ENCODE data around the gene RAB14.

RAB14 gene

DNA sequence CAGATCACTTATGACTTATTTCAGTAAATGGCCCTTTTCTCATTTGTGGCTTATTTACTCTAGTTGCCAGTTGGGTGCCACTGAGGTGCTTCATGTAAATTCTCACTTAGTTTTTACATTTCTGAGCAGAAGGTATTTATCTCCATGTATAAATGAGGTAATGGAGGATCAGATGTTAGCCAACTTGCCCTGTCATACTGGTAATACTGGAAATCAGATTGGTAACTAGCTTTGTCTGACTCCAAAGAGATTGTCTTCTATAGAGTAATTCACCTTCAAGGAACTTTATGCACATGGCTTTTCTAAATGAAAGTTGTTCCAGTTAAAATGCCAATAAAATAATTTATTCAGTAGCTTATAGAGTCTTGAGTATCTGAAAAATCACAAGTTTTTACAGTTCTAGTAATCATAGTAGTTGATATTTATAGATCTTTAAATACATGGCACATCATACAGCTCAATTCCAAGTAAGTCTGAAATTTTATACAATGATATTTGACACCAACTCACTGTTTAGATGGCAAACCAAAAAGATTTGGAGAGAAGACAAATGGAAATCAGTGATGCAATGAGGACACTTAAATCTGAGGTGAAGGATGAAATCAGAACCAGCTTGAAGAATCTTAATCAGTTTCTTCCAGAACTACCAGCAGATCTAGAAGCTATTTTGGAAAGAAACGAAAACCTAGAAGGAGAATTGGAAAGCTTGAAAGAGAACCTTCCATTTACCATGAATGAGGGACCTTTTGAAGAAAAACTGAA, 28.8 kb downstream of the RAB14 start:
- DNase-seq = no peak
- H3K27me3 Mint-ChIP-seq = no peaks in the 10 kb centered on the region
- peaks cover 12% of the 10 kb centered on the region for H3K4me1 Mint-ChIP-seq
- no peak for ATAC-seq
- H3K36me3 Mint-ChIP-seq (ENCODE audit: low read depth) = peaks cover 81% of the 10 kb centered on the region
- H3K9me3 Mint-ChIP-seq = no peaks in the 10 kb centered on the region
- H3K4me3 Mint-ChIP-seq = no peak overlapping the region
- peak overlapping the region; percentile 12 for H3K27ac Mint-ChIP-seq

DNA sequence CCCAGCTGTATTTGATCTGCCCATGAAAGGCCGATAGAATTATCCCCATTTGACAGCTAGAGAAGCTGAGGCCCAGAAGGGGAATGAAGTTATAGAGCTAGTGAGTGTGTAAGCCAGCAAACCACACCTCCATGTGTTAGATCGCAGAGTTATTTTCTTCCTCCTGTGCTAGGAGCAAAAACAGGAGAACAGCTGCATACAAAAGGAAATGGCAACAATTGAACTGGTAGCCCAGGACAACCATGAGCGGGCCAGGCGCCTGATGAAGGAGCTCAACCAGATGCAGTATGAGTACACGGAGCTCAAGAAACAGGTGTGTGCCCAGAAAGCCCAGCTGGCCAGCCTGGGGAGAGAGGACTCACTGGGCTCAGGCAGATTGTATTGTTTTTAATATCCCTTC, 30.4 kb downstream of the RAB14 start:
- ATAC-seq (no peak), DNase-seq (no peak)
- H3K4me3 Mint-ChIP-seq = no peak overlapping the region
- H3K9me3 Mint-ChIP-seq = no peaks in the 10 kb centered on the region
- H3K27ac Mint-ChIP-seq = no peak overlapping the region
- H3K36me3 Mint-ChIP-seq (ENCODE audit: low read depth) = peaks cover 80% of the 10 kb centered on the region
- peaks cover 18% of the 10 kb centered on the region for H3K4me1 Mint-ChIP-seq
- no peaks in the 10 kb centered on the region for H3K27me3 Mint-ChIP-seq

DNA sequence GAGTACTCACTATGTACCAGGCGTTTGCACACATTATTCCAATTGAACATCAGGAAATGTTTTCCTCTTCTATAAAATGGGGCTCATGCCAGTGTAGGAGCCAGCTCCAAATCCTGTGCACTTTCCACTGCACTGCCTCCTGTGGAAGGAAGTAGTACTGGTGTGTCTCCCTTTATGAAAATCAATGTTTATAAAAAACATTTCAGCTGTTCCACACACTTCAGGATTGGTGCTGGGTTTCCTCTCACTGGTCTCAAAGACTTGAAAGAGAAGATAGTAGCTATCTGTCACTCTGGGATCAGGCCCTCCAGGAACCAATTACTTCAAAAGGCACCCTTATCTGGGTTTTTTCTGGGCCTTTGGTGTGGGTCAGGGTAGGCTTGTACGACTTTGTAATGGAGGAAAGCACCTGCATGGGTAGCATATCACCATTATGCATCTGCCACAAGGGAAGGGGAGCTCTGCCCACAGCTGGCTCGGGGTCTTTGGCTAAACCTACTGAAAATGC, 32.5 kb downstream of the RAB14 start:
- DNase-seq (no peak), ATAC-seq (peak; percentile 49)
- Mint-ChIP-seq H3K9me3 (no peaks in the 10 kb centered on the region), H3K27me3 (no peaks in the 10 kb centered on the region), H3K4me3 (no peak overlapping the region), H3K4me1 (peaks cover 18% of the 10 kb centered on the region), H3K36me3 (ENCODE audit: low read depth) (peaks cover 77% of the 10 kb centered on the region), H3K27ac (no peak overlapping the region)

DNA sequence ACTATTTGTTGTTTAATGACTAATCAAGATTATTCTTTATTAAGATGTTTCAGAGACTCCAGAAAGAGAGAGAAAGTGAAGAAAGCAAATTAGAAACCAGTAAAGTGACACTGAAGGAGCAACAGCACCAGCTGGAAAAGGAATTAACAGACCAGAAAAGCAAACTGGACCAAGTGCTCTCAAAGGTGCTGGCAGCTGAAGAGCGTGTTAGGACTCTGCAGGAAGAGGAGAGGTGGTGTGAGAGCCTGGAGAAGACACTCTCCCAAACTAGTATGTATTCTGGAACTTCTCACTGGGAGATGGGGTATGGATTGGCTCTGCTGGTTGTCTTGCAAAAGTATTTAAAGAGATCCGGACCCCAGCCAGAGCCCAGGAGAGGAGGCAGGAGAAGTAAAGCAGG, 33.6 kb downstream of the RAB14 start:
- DNase-seq = no peak
- Mint-ChIP-seq H3K27me3 (no peaks in the 10 kb centered on the region), H3K27ac (no peak overlapping the region), H3K4me3 (no peak overlapping the region), H3K36me3 (ENCODE audit: low read depth) (peaks cover 73% of the 10 kb centered on the region), H3K9me3 (no peaks in the 10 kb centered on the region), H3K4me1 (peaks cover 18% of the 10 kb centered on the region)
- no peak for ATAC-seq

DNA sequence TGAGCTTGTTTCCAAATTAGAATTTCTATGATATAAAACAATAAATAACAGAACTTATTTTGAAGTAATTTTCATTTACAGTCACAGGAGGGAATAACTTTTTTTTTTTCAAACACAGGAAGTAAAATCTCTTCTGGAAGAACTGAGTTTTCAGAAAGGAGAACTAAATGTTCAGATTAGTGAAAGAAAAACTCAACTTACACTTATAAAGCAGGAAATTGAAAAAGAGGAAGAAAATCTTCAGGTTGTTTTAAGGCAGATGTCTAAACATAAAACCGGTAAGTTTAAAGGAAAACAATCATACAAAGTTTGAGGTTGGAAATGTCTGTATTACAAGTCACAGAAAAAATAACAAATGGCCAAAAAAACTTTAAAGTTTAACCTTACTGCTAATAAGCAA, 41.6 kb downstream of the RAB14 start:
- Mint-ChIP-seq H3K36me3 (ENCODE audit: low read depth) (peaks cover 73% of the 10 kb centered on the region), H3K4me3 (no peak overlapping the region), H3K4me1 (peaks cover 37% of the 10 kb centered on the region), H3K27ac (peak overlapping the region; percentile 47), H3K9me3 (no peaks in the 10 kb centered on the region), H3K27me3 (no peaks in the 10 kb centered on the region)
- ATAC-seq (no peak), DNase-seq (no peak)

DNA sequence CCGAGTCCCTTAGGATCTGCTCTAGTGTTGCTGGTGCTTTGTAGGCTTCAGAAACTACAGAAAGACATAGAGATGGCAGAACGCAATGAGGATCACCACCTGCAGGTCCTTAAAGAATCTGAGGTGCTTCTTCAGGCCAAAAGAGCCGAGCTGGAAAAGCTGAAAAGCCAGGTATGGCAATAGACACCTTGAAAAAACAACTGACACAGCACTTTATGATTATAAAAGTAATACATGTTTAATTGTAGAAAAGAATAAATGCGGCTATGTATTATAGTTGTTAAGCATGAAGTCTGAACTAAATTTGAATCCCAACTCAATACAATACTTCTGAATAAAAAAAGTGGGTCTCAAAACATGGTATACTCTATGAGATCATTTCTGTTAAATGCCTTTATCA, 43.7 kb downstream of the RAB14 start:
- Mint-ChIP-seq H3K27ac (no peak overlapping the region), H3K4me1 (peaks cover 47% of the 10 kb centered on the region), H3K9me3 (no peaks in the 10 kb centered on the region), H3K27me3 (no peaks in the 10 kb centered on the region), H3K4me3 (no peak overlapping the region), H3K36me3 (ENCODE audit: low read depth) (peaks cover 75% of the 10 kb centered on the region)
- no peak for DNase-seq
- ATAC-seq = no peak

DNA sequence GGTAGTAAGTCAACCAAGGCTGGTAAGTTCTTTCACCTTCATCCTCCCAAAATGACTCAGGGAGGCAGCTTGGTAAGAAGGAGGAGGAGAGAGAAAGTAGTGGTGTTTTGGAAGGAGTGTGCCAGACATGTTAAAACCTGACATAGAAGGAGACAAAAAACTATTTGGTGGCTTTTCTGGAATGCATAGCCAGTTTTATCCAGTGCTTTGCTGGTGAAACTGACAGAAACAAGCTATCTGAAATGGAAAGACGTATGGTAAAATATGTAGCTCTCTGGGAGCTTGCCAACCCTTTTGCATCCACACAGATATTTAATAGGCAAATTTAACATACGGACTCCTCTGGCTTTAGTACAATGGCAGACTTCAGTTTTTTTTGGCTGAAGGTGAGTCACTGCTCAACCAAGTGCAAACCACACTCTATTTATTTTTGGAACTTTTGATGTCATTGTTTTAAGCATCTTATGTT, 45.4 kb downstream of the RAB14 start:
- Mint-ChIP-seq H3K36me3 (ENCODE audit: low read depth) (peaks cover 76% of the 10 kb centered on the region), H3K27me3 (no peaks in the 10 kb centered on the region), H3K4me3 (no peak overlapping the region), H3K27ac (peak overlapping the region; percentile 83), H3K9me3 (no peaks in the 10 kb centered on the region), H3K4me1 (peaks cover 54% of the 10 kb centered on the region)
- ATAC-seq (peak; percentile 89), DNase-seq (no peak)

DNA sequence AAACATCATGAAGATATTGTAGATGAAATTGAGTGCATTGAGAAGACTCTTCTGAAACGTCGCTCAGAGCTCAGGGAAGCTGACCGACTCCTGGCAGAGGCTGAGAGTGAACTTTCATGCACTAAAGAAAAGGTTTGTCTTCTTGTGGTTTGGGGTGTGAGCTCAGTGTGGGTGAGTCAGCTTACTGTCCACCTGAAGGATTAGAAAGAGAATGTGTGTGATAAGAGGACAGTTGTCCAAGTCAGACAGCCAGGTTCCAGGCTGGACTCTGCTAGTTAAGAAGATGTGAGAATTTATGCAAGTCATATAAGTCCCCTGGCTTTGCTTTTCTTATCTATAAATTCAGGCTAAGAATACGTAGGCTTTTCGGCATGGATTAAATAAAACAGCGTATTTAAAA, 46.9 kb downstream of the RAB14 start:
- ATAC-seq (no peak), DNase-seq (no peak)
- H3K9me3 Mint-ChIP-seq = no peaks in the 10 kb centered on the region
- peaks cover 71% of the 10 kb centered on the region for H3K36me3 Mint-ChIP-seq (ENCODE audit: low read depth)
- H3K4me1 Mint-ChIP-seq = peaks cover 52% of the 10 kb centered on the region
- no peak overlapping the region for H3K4me3 Mint-ChIP-seq
- peak overlapping the region; percentile 23 for H3K27ac Mint-ChIP-seq
- no peaks in the 10 kb centered on the region for H3K27me3 Mint-ChIP-seq

DNA sequence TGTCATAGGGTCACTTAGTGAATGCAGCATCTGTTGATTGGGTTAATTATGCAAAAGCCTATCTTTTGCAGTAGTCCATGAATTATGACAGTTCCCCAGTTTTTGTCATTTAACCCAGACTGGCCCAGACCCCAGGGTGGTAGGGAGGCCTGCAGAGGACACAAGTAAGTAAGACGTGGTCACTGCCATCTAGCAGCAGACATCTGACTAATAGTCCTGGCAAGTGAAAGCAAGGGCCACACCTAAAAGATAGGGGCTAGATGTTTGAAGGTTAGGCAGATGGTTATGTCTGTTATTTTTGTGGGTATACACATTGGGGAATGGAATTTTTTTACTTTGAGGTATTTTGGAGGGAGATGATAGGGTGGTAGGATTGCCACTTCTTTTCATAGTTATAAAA, 48.0 kb downstream of the RAB14 start:
- no peak for ATAC-seq
- Mint-ChIP-seq H3K36me3 (ENCODE audit: low read depth) (peaks cover 70% of the 10 kb centered on the region), H3K4me3 (no peak overlapping the region), H3K27ac (no peak overlapping the region), H3K27me3 (no peaks in the 10 kb centered on the region), H3K9me3 (no peaks in the 10 kb centered on the region), H3K4me1 (peaks cover 44% of the 10 kb centered on the region)
- no peak for DNase-seq

DNA sequence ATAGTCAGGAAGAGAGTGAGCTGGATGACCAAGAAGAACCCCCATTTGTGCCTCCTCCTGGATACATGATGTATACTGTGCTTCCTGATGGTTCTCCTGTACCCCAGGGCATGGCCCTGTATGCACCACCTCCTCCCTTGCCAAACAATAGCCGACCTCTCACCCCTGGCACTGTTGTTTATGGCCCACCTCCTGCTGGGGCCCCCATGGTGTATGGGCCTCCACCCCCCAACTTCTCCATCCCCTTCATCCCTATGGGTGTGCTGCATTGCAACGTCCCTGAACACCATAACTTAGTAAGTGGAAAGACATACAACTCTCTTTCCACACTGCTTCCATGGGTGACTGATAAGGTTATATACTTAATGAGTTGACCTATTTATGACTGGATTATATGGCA, 51.5 kb downstream of the RAB14 start:
- Mint-ChIP-seq H3K9me3 (no peaks in the 10 kb centered on the region), H3K27me3 (no peaks in the 10 kb centered on the region), H3K4me3 (no peak overlapping the region), H3K36me3 (ENCODE audit: low read depth) (peaks cover 63% of the 10 kb centered on the region), H3K27ac (no peak overlapping the region), H3K4me1 (peaks cover 19% of the 10 kb centered on the region)
- no peak for ATAC-seq
- no peak for DNase-seq

DNA sequence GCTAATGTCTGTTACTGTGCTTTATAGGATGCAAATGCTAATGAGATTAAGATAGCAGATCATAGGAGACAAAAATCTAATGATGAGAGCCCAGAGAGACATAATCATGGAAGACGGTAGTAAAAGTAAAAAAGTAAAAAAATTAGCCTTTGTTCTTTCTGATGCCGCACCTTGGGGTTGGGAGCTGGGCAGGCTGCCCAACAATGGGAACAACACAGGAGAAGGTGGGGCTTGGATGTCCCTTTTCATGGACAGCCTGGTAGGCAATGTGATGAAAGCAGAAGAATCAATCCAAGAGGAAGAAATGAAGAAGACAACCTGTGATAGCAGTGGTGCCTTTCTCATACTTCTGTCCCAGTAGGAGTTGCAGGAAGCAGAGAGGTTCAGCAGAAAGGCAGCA, 57.2 kb downstream of the RAB14 start:
- DNase-seq (no peak), ATAC-seq (no peak)
- Mint-ChIP-seq H3K27me3 (no peaks in the 10 kb centered on the region), H3K27ac (no peak overlapping the region), H3K36me3 (ENCODE audit: low read depth) (peaks cover 73% of the 10 kb centered on the region), H3K9me3 (no peaks in the 10 kb centered on the region), H3K4me3 (no peak overlapping the region), H3K4me1 (no peaks in the 10 kb centered on the region)

DNA sequence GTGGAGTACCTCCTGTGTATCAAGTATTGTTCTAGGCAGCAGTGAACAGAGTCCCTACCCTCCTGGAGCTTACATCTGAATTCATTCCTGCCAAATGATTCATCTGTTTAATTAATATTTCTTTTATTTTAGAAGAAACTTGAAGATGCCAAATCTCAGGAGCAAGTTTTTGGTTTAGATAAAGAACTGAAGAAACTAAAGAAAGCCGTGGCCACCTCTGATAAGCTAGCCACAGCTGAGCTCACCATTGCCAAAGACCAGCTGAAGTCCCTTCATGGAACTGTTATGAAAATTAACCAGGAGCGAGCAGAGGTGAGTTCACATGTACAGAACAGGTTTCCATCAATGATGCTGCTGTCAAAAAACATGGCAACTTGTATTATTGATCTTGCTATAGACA, 57.9 kb downstream of the RAB14 start:
- no peak overlapping the region for H3K27ac Mint-ChIP-seq
- peaks cover 74% of the 10 kb centered on the region for H3K36me3 Mint-ChIP-seq (ENCODE audit: low read depth)
- ATAC-seq (no peak), DNase-seq (no peak)
- H3K9me3 Mint-ChIP-seq = no peaks in the 10 kb centered on the region
- no peaks in the 10 kb centered on the region for H3K4me1 Mint-ChIP-seq
- H3K27me3 Mint-ChIP-seq = no peaks in the 10 kb centered on the region
- no peak overlapping the region for H3K4me3 Mint-ChIP-seq

DNA sequence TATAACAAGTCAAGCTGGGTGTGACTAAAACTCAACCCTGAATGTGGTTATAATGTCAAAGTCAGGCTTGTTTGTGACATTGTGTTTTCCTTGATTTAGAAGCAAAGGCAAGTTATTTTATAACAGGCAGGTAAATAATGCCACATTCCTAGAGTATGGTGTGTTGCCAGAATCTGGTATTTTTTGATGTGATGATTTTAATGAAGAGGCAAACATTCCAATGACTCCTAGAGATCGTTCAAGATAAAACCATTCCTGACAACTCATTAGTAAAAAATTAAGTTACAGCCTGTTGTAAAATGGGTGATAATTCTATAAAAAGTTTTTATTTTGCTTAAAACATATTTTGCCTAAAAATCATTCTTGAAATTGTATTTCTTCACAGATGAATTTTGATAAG, 60.0 kb downstream of the RAB14 start:
- Mint-ChIP-seq H3K27me3 (no peaks in the 10 kb centered on the region), H3K27ac (no peak overlapping the region), H3K36me3 (ENCODE audit: low read depth) (peaks cover 70% of the 10 kb centered on the region)

DNA sequence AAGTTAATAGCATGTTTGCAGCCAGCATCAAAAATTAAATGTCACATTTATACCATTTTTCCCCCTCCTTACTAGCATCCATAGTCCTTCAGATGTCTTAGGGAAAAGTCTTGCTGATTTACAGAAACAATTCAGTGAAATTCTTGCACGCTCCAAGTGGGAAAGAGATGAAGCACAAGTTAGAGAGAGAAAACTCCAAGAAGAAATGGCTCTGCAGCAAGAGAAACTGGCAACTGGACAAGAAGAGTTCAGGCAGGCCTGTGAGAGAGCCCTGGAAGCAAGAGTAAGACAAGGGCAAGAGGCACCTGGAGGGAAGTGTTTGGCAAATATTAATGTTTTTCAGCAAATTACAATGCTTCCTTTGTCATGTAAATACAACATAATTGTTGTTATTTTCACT, 60.4 kb downstream of the RAB14 start:
- Mint-ChIP-seq H3K9me3 (no peaks in the 10 kb centered on the region), H3K27me3 (no peaks in the 10 kb centered on the region), H3K4me1 (peaks cover 2% of the 10 kb centered on the region), H3K4me3 (no peak overlapping the region), H3K36me3 (ENCODE audit: low read depth) (peaks cover 70% of the 10 kb centered on the region), H3K27ac (no peak overlapping the region)
- DNase-seq (no peak), ATAC-seq (no peak)

More for the DNA sequence above, 60.0 kb downstream of the RAB14 start:
- Mint-ChIP-seq H3K4me3 (no peak overlapping the region), H3K4me1 (peaks cover under 1% of the 10 kb centered on the region), H3K9me3 (no peaks in the 10 kb centered on the region)
- ATAC-seq (no peak), DNase-seq (no peak)

DNA sequence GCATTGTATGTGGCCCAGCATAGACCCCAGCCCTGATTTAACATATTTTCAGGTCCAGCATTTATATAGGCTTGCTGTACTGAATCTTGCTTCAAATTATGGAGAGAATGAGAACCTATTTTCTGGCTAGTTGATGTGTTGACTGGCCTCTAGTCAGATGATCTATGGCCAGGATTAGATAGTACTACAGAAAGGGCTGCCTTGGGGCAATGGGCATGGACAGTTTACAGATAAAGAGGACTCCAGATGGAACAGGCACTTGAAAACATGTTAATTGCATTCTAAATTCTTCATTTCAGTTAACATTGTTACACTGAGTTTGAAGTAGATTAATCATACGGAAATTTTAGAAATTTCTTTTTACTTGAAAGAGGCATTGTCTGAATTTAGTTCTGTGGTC, 61.5 kb downstream of the RAB14 start:
- Mint-ChIP-seq H3K9me3 (no peaks in the 10 kb centered on the region), H3K4me1 (peaks cover 2% of the 10 kb centered on the region), H3K36me3 (ENCODE audit: low read depth) (peaks cover 71% of the 10 kb centered on the region), H3K27ac (no peak overlapping the region), H3K27me3 (no peaks in the 10 kb centered on the region), H3K4me3 (no peak overlapping the region)
- ATAC-seq (no peak), DNase-seq (no peak)
